Mesenchymal stem cell (in vitro differentiated cells and primary cell): ENCODE data around the gene BTBD16.

ENCODE experiments used
- DNase-seq: peaks from one replicate; pipeline ENCODE4 v3.0.0-alpha.2; 2013
- H2AFZ ChIP-seq: one replicate; pipeline ENCODE4 v1.6.1; 2013; ENCODE audit warnings: low read depth, mild to moderate bottlenecking, control low read depth, inconsistent platforms, low read length, moderate library complexity
- H2AK5ac ChIP-seq: 2 replicates; pipeline ENCODE4 v1.6.1; 2013; ENCODE audit warnings: low read length, moderate library complexity, mild to moderate bottlenecking, inconsistent platforms; ENCODE audit not compliant: severe bottlenecking
- H2BK120ac ChIP-seq: one replicate; pipeline ENCODE4 v1.6.1; 2013; ENCODE audit warnings: low read depth, mild to moderate bottlenecking, inconsistent platforms, low read length, moderate library complexity
- H2BK12ac ChIP-seq, 2 experiments: one replicate each; pipeline ENCODE4 v1.6.1; 2013; ENCODE audit warnings: inconsistent platforms in 2 of 2, low read length in 2 of 2, mild to moderate bottlenecking in 2 of 2, moderate library complexity in 2 of 2, control low read depth in 1 of 2
- H2BK15ac ChIP-seq: one replicate; pipeline ENCODE4 v1.6.1; 2013; ENCODE audit warnings: mild to moderate bottlenecking, low read depth, inconsistent platforms; ENCODE audit not compliant: poor library complexity, severe bottlenecking
- H2BK5ac ChIP-seq: 2 replicates; pipeline ENCODE4 v1.6.1; 2013; ENCODE audit warnings: low read depth, mild to moderate bottlenecking, low read length, control low read depth, inconsistent platforms; ENCODE audit not compliant: poor library complexity, severe bottlenecking
- H3K14ac ChIP-seq, 2 experiments: one replicate each; pipeline ENCODE4 v1.6.1; 2013; ENCODE audit warnings: inconsistent platforms in 2 of 2, low read length in 2 of 2, control low read depth in 1 of 2, mild to moderate bottlenecking in 1 of 2, moderate library complexity in 1 of 2
- H3K18ac ChIP-seq, 2 experiments: one replicate each; pipeline ENCODE4 v1.6.1; 2013; ENCODE audit warnings: inconsistent platforms in 2 of 2, low read length in 2 of 2, control low read depth in 1 of 2, low read depth in 1 of 2, mild to moderate bottlenecking in 1 of 2
- H3K23ac ChIP-seq, 2 experiments: one replicate each; pipeline ENCODE4 v1.6.1; 2013; ENCODE audit warnings: inconsistent platforms in 2 of 2, low read length in 2 of 2, mild to moderate bottlenecking in 2 of 2, moderate library complexity in 2 of 2, control low read depth in 1 of 2
- H3K27ac ChIP-seq: 2 replicates; pipeline ENCODE4 v1.5.1; 2013; ENCODE audit warnings: mild to moderate bottlenecking, moderate library complexity, low read length, control low read depth, inconsistent platforms; ENCODE audit not compliant: poor library complexity, severe bottlenecking
- H3K27me3 ChIP-seq, 2 experiments: 2 replicates each; pipeline versions ENCODE4 v1.6.1 to v1.7.0; 2013; ENCODE audit warnings: low read length in 2 of 2, mild to moderate bottlenecking in 2 of 2, moderate library complexity in 2 of 2, control low read depth in 1 of 2, inconsistent platforms in 1 of 2; ENCODE audit not compliant: control insufficient read depth in 1 of 2, insufficient read depth in 1 of 2
- H3K36me3 ChIP-seq, 2 experiments: 2 replicates each; pipeline versions ENCODE4 v1.6.1 to v1.7.0; 2013; ENCODE audit warnings: low read length in 2 of 2, control low read depth in 1 of 2, inconsistent platforms in 1 of 2, low read depth in 1 of 2, mild to moderate bottlenecking in 1 of 2; ENCODE audit not compliant: insufficient read depth in 2 of 2, control insufficient read depth in 1 of 2
- H3K4ac ChIP-seq, 2 experiments: one replicate each; pipeline ENCODE4 v1.6.1; 2013; ENCODE audit warnings: inconsistent platforms in 2 of 2, low read length in 2 of 2, mild to moderate bottlenecking in 2 of 2, moderate library complexity in 2 of 2, control low read depth in 1 of 2, low read depth in 1 of 2
- H3K4me1 ChIP-seq: 2 replicates; pipeline ENCODE4 v1.6.1; 2013; ENCODE audit warnings: low read depth, low read length, control low read depth; ENCODE audit not compliant: control insufficient read depth, insufficient read depth
- H3K4me2 ChIP-seq: 2 replicates; pipeline ENCODE4 v1.6.1; 2013; ENCODE audit warnings: low read length, mild to moderate bottlenecking, inconsistent platforms; ENCODE audit not compliant: poor library complexity, severe bottlenecking
- H3K4me3 ChIP-seq, 2 experiments: 2 replicates each; pipeline versions ENCODE4 v1.5.1 to v1.7.0; 2013; ENCODE audit warnings: low read length in 2 of 2, mild to moderate bottlenecking in 2 of 2, control low read depth in 1 of 2, low read depth in 1 of 2; ENCODE audit not compliant: insufficient read depth in 1 of 2
- H3K79me1 ChIP-seq: replicated peaks from 2 replicates; pipeline ENCODE4 v1.6.1; 2013; ENCODE audit warnings: mild to moderate bottlenecking, control low read depth, low read length, inconsistent platforms; ENCODE audit not compliant: poor library complexity, severe bottlenecking
- H3K9ac ChIP-seq: 2 replicates; pipeline ENCODE4 v1.7.0; 2013; ENCODE audit warnings: mild to moderate bottlenecking, low read length, moderate library complexity
- H3K9me3 ChIP-seq: 2 replicates; pipeline ENCODE4 v1.7.0; 2013; ENCODE audit warnings: mild to moderate bottlenecking, low read length; ENCODE audit not compliant: control insufficient read depth
- H4K8ac ChIP-seq: one replicate; pipeline ENCODE4 v1.6.1; 2013; ENCODE audit warnings: inconsistent platforms, mild to moderate bottlenecking, low read length, moderate library complexity
- H4K91ac ChIP-seq: one replicate; pipeline ENCODE4 v1.6.1; 2013; ENCODE audit warnings: mild to moderate bottlenecking, low read length, inconsistent platforms
- WGBS: methylation state at CpG from one replicate; pipeline ENCODE4 v1.1.7; 2013; ENCODE audit warnings: mixed read lengths; 5-methylcytosine and 5-hydroxymethylcytosine counted together

BTBD16 gene

GRCh38 chr10:122373108-122373507, 102.0 kb downstream of the BTBD16 start:
- H4K8ac ChIP-seq = no peak overlapping the region
- DNase-seq = no peak
- H3K79me1 ChIP-seq = peaks cover 3% of the 10 kb centered on the region
- H3K36me3 ChIP-seq = no peaks in the 10 kb centered on the region
- peak overlapping the region; percentile 35 for H2AK5ac ChIP-seq
- no peak overlapping the region for H3K27ac ChIP-seq
- no peak overlapping the region for H4K91ac ChIP-seq
- H3K4me3 ChIP-seq = no peak overlapping the region
- H3K14ac ChIP-seq = no peak overlapping the region
- H3K18ac ChIP-seq = no peak overlapping the region
- no peak overlapping the region for H2BK5ac ChIP-seq
- H3K9ac ChIP-seq = peak overlapping the region; percentile 82
- H3K27me3 ChIP-seq = peaks cover 0 to 8% of the 10 kb centered on the region in 2 experiments
- H2BK12ac ChIP-seq = no peak overlapping the region
- H2AFZ ChIP-seq = no peak overlapping the region
- H3K4ac ChIP-seq = no peak overlapping the region
- peak overlapping the region in 1 of 2 experiments; percentile 50 for H3K23ac ChIP-seq
- no peaks in the 10 kb centered on the region for H3K9me3 ChIP-seq
- no peak overlapping the region for H2BK120ac ChIP-seq
- H3K4me1 ChIP-seq = peaks cover 2% of the 10 kb centered on the region
- no peak overlapping the region for H3K4me2 ChIP-seq
- H2BK15ac ChIP-seq = no peak overlapping the region
- 94% methylated on average over 4 of the region's 4 CpGs for WGBS

GRCh38 chr10:122373721-122374120, 102.6 kb downstream of the BTBD16 start:
- no peak for DNase-seq
- Histone ChIP-seq H3K14ac (no peak overlapping the region), H2BK15ac (no peak overlapping the region), H3K18ac (no peak overlapping the region), H3K27me3 (peaks cover 0 to 4% of the 10 kb centered on the region in 2 experiments), H3K4me3 (peak overlapping the region in 1 of 2 experiments; percentile 87), H3K23ac (no peak overlapping the region), H3K27ac (peak overlapping the region; percentile 33), H4K91ac (no peak overlapping the region), H3K79me1 (peaks cover 3% of the 10 kb centered on the region), H2AFZ (peak overlapping the region; percentile 49), H3K4ac (peak overlapping the region in 1 of 2 experiments; percentile 49), H3K9ac (peak overlapping the region; percentile 82), H3K4me1 (peaks cover 3% of the 10 kb centered on the region), H2BK5ac (no peak overlapping the region), H2BK12ac (no peak overlapping the region), H4K8ac (no peak overlapping the region), H2AK5ac (no peak overlapping the region), H3K36me3 (no peaks in the 10 kb centered on the region), H2BK120ac (no peak overlapping the region), H3K4me2 (peak overlapping the region; percentile 97), H3K9me3 (no peaks in the 10 kb centered on the region)
- 17% methylated on average over 13 of the region's 13 CpGs for WGBS

GRCh38 chr10:122374237-122374858, 103.3 kb downstream of the BTBD16 start, which contains the start of gene PLEKHA1:
Gene PLEKHA1 (plus strand): TSS chr10:122374708. CDS start chr10:122393201, 18,493 bp downstream.
- H3K9me3 ChIP-seq = no peaks in the 10 kb centered on the region
- H2AFZ ChIP-seq = peak within 1 kb of the TSS; percentile 93
- H3K27me3 ChIP-seq = peaks cover 0 to 4% of the 10 kb centered on the region in 2 experiments
- H2BK120ac ChIP-seq = no peak within 1 kb of the TSS
- no peak within 1 kb of the TSS for H3K23ac ChIP-seq
- under 1% methylated on average over 47 of the region's 71 CpGs for WGBS
- peak within 1 kb of the TSS in 1 of 2 experiments; percentile 86 for H3K14ac ChIP-seq
- peak within 1 kb of the TSS; percentile 96 to 98 for H3K4me3 ChIP-seq
- peak within 1 kb of the TSS; percentile 97 for H3K4me2 ChIP-seq
- peak within 1 kb of the TSS; percentile 76 for H2BK5ac ChIP-seq
- peak within 1 kb of the TSS; percentile 90 for H3K9ac ChIP-seq
- H3K27ac ChIP-seq = peak within 1 kb of the TSS; percentile 75
- H2BK15ac ChIP-seq = peak within 1 kb of the TSS; percentile 75
- H2AK5ac ChIP-seq = no peak within 1 kb of the TSS
- H3K79me1 ChIP-seq = peaks cover 3% of the 10 kb centered on the region
- H3K4me1 ChIP-seq = peaks cover 3% of the 10 kb centered on the region
- H4K91ac ChIP-seq = peak within 1 kb of the TSS; percentile 86
- peak; percentile 96 for DNase-seq
- H2BK12ac ChIP-seq = peak within 1 kb of the TSS in 1 of 2 experiments; percentile 87
- peak within 1 kb of the TSS; percentile 63 to 92 for H3K18ac ChIP-seq
- H3K4ac ChIP-seq = peak within 1 kb of the TSS in 1 of 2 experiments; percentile 67
- peaks cover 0 to 4% of the 10 kb centered on the region in 2 experiments for H3K36me3 ChIP-seq
- peak within 1 kb of the TSS; percentile 88 for H4K8ac ChIP-seq

- H3K9me3 ChIP-seq = no peaks in the 10 kb centered on the region
- H4K91ac ChIP-seq = peak overlapping the region; percentile 86
- no peak overlapping the region for H2AK5ac ChIP-seq
- peaks cover 0 to 3% of the 10 kb centered on the region in 2 experiments for H3K27me3 ChIP-seq
- H3K27ac ChIP-seq = peak overlapping the region; percentile 64
- peak; percentile 83 for DNase-seq
- WGBS = under 1% methylated on average over 76 of the region's 89 CpGs
- H2BK120ac ChIP-seq = no peak overlapping the region
- peak overlapping the region; percentile 74 for H3K4me2 ChIP-seq
- peaks cover 3% of the 10 kb centered on the region for H3K4me1 ChIP-seq
- peak overlapping the region; percentile 88 for H4K8ac ChIP-seq
- H3K4me3 ChIP-seq = peak overlapping the region; percentile 96 to 98
- peak overlapping the region; percentile 63 to 92 for H3K18ac ChIP-seq
- H3K79me1 ChIP-seq = peaks cover 3% of the 10 kb centered on the region
- H2BK5ac ChIP-seq = peak overlapping the region; percentile 76
- H3K4ac ChIP-seq = peak overlapping the region in 1 of 2 experiments; percentile 67
- no peak overlapping the region for H3K23ac ChIP-seq
- H3K36me3 ChIP-seq = peaks cover 0 to 4% of the 10 kb centered on the region in 2 experiments
- H3K14ac ChIP-seq = peak overlapping the region in 1 of 2 experiments; percentile 86
- H2BK15ac ChIP-seq = peak overlapping the region; percentile 75
- H2BK12ac ChIP-seq = peak overlapping the region in 1 of 2 experiments; percentile 87
- H3K9ac ChIP-seq = peak overlapping the region; percentile 90
- H2AFZ ChIP-seq = peak overlapping the region; percentile 93
These were observed 104.0 kb downstream of the BTBD16 start for GRCh38 chr10:122374859-122375678.
